Neutrophil (primary cell): ENCODE results near the gene CMTM6.
A peak's percentile ranks its signal among the peaks of the same experiment; 100 is the strongest.
"Not testable (repeated sequence)": the region's sequence is repeated elsewhere in the genome, so short reads cannot be mapped to it uniquely, and the experiment has no call there.

Experiments used
- H3K27ac ChIP-seq: fragments of 200-600 bp; sonication (generic); 2 replicates; pipeline ENCODE4 v1.5.1; 2016; ENCODE audit warnings: mild to moderate bottlenecking, moderate library complexity
- H3K27me3 ChIP-seq: fragments of 200-600 bp; sonication (generic); 2 replicates; pipeline ENCODE4 v1.6.0; 2016; ENCODE audit warnings: mild to moderate bottlenecking
- H3K36me3 ChIP-seq: fragments of 200-600 bp; sonication (generic); 2 replicates; pipeline ENCODE4 v1.5.1; 2017
- H3K4me1 ChIP-seq, 2 experiments: fragments of 200-600 bp in 1 of 2; sonication (generic) in 1 of 2; 1 replicate in 1 of 2; 2 replicates in 1 of 2; pipeline versions ENCODE4 v1.5.1 to v1.6.1; 2013 to 2016; ENCODE audit warnings: low read depth in 1 of 2, low read length in 1 of 2, mild to moderate bottlenecking in 1 of 2, moderate library complexity in 1 of 2; ENCODE audit not compliant: control insufficient read depth in 1 of 2, insufficient read depth in 1 of 2
- H3K4me3 ChIP-seq, 2 experiments: fragments of 200-600 bp in 1 of 2; sonication (generic) in 1 of 2; 1 replicate in 1 of 2; 2 replicates in 1 of 2; pipeline ENCODE4 v1.5.1; 2013 to 2016; ENCODE audit warnings: low read depth in 1 of 2, low read length in 1 of 2, mild to moderate bottlenecking in 1 of 2, moderate library complexity in 1 of 2
- H3K9me3 ChIP-seq: fragments of 200-600 bp; sonication (generic); 2 replicates; pipeline ENCODE4 v1.5.1; 2016
- TF ChIP-seq, protein P1 (sequence below): fragments of 200-600 bp; sonication (generic); IDR thresholded peaks from 2 replicates; pipeline ENCODE4 v1.5.1; 2016; ENCODE audit warnings: antibody characterized with exemption

The CMTM6 gene

DNA sequence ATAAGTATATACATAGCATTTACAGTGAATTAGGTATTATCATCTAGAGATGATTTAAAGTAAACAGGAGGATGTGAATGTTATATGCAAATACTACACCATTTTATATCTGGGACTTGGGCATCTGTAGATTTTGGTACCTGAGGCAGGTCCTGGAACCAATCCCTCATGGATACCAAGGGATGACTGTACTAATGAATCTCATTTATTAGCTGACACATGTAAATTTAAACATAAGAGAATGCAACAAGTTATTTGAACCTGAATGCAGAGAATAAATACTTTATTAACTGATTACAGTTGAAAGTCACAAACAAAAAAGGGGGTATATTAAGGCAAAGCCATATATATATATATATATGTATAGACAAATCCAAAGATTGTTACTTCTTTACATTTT, 23.1 kb upstream of the CMTM6 start:
- H3K27me3 ChIP-seq, result no peaks in the 10 kb centered on the region
- H3K27ac ChIP-seq, result no peak overlapping the region
- no peaks in the 10 kb centered on the region for H3K9me3 ChIP-seq
- TF ChIP-seq, protein P1, sequence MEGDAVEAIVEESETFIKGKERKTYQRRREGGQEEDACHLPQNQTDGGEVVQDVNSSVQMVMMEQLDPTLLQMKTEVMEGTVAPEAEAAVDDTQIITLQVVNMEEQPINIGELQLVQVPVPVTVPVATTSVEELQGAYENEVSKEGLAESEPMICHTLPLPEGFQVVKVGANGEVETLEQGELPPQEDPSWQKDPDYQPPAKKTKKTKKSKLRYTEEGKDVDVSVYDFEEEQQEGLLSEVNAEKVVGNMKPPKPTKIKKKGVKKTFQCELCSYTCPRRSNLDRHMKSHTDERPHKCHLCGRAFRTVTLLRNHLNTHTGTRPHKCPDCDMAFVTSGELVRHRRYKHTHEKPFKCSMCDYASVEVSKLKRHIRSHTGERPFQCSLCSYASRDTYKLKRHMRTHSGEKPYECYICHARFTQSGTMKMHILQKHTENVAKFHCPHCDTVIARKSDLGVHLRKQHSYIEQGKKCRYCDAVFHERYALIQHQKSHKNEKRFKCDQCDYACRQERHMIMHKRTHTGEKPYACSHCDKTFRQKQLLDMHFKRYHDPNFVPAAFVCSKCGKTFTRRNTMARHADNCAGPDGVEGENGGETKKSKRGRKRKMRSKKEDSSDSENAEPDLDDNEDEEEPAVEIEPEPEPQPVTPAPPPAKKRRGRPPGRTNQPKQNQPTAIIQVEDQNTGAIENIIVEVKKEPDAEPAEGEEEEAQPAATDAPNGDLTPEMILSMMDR, result no peak
- H3K4me3 ChIP-seq, result no peak overlapping the region
- peaks cover 65% of the 10 kb centered on the region for H3K36me3 ChIP-seq
- peaks cover 0 to 4% of the 10 kb centered on the region in 2 experiments for H3K4me1 ChIP-seq

DNA sequence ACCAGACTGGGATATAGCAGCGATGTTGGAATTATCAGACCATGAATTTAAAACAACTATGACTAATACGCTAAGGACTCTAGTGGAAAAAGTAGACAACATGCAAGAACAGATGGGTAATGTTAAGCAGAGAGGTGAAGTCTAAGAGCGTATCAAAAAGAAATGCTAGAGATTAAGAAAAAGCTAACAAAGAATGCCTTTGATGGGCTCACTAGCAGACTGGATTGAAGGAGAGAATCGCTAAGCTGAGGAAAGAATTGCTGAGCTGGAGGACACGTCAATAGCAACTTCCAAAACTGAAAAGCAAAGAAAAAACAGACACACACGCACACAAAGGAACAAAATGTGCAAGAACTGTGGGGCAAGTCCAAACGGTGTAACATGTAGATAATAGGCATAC, 20.0 kb upstream of the CMTM6 start:
- no peaks in the 10 kb centered on the region for H3K9me3 ChIP-seq
- H3K4me1 ChIP-seq, result peaks cover 0 to 4% of the 10 kb centered on the region in 2 experiments
- peak overlapping the region; percentile 13 for H3K27ac ChIP-seq
- H3K27me3 ChIP-seq, result no peaks in the 10 kb centered on the region
- no peak overlapping the region for H3K4me3 ChIP-seq
- peaks cover 35% of the 10 kb centered on the region for H3K36me3 ChIP-seq
- TF ChIP-seq, protein P1, result no peak

DNA sequence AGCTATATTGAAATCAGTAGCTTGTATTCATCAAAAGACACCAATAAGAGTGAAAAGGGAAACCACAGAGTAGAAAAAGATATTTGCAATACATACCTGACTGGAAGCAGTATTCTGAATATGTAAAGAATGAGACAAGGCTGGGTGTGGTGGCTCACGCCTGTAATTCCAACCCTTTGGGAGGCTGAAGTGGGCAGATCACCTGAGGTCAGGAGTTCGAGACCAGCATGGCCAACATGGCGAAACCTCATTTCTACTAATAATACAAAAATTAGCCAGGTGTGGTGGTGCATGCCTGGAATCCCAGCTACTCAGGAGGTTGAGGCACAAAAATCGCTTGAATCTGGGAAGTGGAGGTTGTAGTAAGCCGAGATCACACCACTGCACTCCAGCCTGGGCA, 16.3 kb upstream of the CMTM6 start:
- Histone ChIP-seq H3K4me1 (peaks cover 24 to 25% of the 10 kb centered on the region in 2 experiments), H3K27ac (peak overlapping the region; percentile 55)

DNA sequence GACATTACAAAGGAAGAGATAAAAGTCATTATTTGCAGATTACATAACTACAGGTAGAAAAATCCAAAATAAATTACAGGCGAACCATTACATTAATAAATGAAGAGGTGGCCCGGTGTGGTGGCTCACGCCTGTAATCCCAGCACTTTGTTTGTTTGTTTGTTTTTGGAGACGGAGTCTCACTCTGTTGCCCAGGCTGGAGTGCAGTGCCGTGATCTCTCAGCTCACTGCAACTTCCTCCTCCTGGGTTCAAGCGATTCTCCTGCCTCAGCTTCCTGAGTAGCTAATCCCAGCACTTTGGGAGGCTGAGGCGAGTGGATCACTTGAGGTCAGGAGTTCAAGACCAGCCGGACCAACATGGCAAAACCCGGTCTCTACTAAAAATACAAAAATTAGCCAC, 14.1 kb upstream of the CMTM6 start:
- H3K27ac ChIP-seq, result peak overlapping the region; percentile 95
- H3K4me3 ChIP-seq, result peak overlapping the region; percentile 49 to 53
- H3K4me1 ChIP-seq, result peaks cover 24 to 25% of the 10 kb centered on the region in 2 experiments

More for the DNA sequence above, 16.3 kb upstream of the CMTM6 start:
- not testable (repeated sequence) for H3K4me3 ChIP-seq, H3K36me3 ChIP-seq, H3K9me3 ChIP-seq, H3K27me3 ChIP-seq

DNA sequence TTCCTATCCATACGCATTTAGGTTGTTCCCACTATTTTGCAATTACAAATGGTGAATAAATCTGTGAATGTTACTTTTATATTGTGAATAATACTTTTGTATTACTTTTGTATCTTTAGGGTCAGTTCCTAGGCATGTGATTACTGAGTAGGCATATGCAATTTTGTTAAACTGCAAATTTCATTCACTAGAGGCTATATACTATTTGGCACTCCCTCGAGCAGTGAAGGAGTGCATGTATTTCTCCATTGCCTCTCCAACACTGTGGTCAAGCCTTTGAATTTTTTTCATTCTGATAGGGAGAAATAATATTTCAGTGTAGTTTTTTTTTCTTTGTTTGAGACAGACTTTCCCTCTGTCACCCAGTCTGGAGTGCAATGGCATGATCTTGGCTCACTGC, 8.4 kb upstream of the CMTM6 start:
- Histone ChIP-seq H3K9me3 (no peaks in the 10 kb centered on the region), H3K36me3 (no peaks in the 10 kb centered on the region), H3K27me3 (no peaks in the 10 kb centered on the region), H3K27ac (no peak overlapping the region), H3K4me1 (peaks cover 11 to 12% of the 10 kb centered on the region in 2 experiments), H3K4me3 (no peak overlapping the region)
- TF ChIP-seq, protein P1, result no peak

More for the DNA sequence above, 14.1 kb upstream of the CMTM6 start:
- H3K27me3 ChIP-seq, H3K36me3 ChIP-seq, H3K9me3 ChIP-seq: not testable (repeated sequence)

DNA sequence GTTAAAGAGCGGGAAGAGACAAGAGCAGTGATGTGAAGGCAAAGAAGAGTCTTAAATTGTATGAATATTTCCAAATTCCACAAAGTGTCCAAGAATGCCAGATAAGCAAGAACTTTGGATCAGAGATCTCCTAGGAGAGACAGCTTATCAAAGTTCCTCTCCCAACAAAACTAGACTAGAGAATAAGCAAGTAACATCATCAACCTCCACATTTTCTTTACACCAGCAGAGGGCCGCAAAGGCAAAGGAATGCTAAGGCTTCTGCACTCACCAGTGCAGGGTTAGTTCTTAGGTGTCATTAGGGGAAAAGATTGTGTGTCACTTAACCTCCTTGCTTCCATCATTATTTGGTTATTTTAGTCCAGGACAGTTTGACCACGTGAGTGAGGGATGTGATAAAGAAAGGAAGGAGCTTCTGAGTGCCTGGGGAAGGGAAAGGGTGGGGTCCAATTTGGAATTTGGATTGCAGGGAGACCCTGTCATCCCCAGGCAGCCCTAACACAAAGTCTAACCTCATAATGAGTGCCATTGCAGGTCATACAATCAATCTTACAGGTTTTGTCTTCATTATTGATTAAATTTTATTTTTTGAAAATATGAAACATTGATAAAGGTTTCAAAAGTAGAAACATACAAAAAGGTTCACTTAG, 7.5 kb upstream of the CMTM6 start:
- TF ChIP-seq, protein P1, result peak; percentile 72
- no peak overlapping the region for H3K4me3 ChIP-seq
- no peaks in the 10 kb centered on the region for H3K9me3 ChIP-seq
- H3K27me3 ChIP-seq, result no peaks in the 10 kb centered on the region
- peak overlapping the region; percentile 9 for H3K27ac ChIP-seq
- H3K36me3 ChIP-seq, result no peaks in the 10 kb centered on the region
- peaks cover 3 to 4% of the 10 kb centered on the region in 2 experiments for H3K4me1 ChIP-seq
